Left lung (tissue), 10 donors: ENCODE data around the gene ZNF780A. TPM values are rescaled to one million over a fixed set of nuclear protein-coding genes. Genes with fewer than 3 reads are reported as not detected.
"Not testable (repeated sequence)": the region's sequence is repeated elsewhere in the genome, so short reads cannot be mapped to it uniquely, and the experiment has no call there.

Experiments
- ATAC-seq: fragments of 200-7000 bp; cut with Tn5 transposase; one replicate; pipeline ENCODE4 v1.9.1; 2020; ENCODE audit warnings: moderate library complexity
- DNase-seq, 4 donors: peaks; one replicate each; pipeline ENCODE4 v3.0.0-alpha.2; 2013 to 2020
- H3K27ac ChIP-seq, 2 donors: fragments of 200-600 bp; sonication (generic) in 1 of 2; one replicate each; pipeline versions ENCODE4 v1.5.0 to v1.8.0; 2020 to 2021
- H3K27me3 ChIP-seq, 2 donors: fragments of 200-600 bp; sonication (generic) in 1 of 2; one replicate each; pipeline versions ENCODE4 v1.5.0 to v1.8.0; 2020 to 2021
- H3K36me3 ChIP-seq, 2 donors: fragments of 200-600 bp; sonication (generic) in 1 of 2; one replicate each; pipeline versions ENCODE4 v1.5.0 to v1.8.0; 2020 to 2021
- H3K4me1 ChIP-seq, 2 donors: fragments of 200-600 bp; one replicate each; pipeline ENCODE4 v1.8.0; 2021
- H3K4me3 ChIP-seq, 2 donors: fragments of 200-600 bp; sonication (generic) in 1 of 2; one replicate each; pipeline versions ENCODE4 v1.5.0 to v1.8.0; 2020 to 2021; ENCODE audit warnings: mild to moderate bottlenecking in 1 of 2
- H3K9me3 ChIP-seq, 2 donors: fragments of 200-600 bp; sonication (generic) in 1 of 2; one replicate each; pipeline versions ENCODE4 v1.5.0 to v1.8.0; 2020 to 2021
- intact Hi-C, 2 donors: fragments of 100-400 bp; cut with DNase I; formaldehyde crosslinking; loops; one replicate each; pipeline versions ENCODE4 v1.11.2 to v1.14.2; 2022
- polyA plus RNA-seq, 6 donors: library from polyadenylated mRNA; unstranded; fragments of 120-200 nt; gene quantifications; one replicate each; pipeline ENCODE4 v1.2.1, GENCODE V29; 2013; ENCODE audit not compliant: insufficient read length in 6 of 6
- total RNA-seq, 2 donors: library from RNA; stranded (reverse); fragmentation: NEBNext Ultra II Directional; extraction: Animal tissue kit (Norgen Biotek cat#: 25700); gene quantifications; one replicate each; pipeline ENCODE4 v1.2.1, GENCODE V29; 2021
- TF ChIP-seq, protein P1 (sequence below), 2 donors: fragments of 200-600 bp; sonication (generic) in 1 of 2; IDR thresholded peaks; one replicate each; pipeline versions ENCODE4 v1.5.0 to v1.8.0; 2021; ENCODE audit warnings: antibody characterized with exemption in 2 of 2
- donor health status: DM: no; HTN: yes; CAD: no.
- donor health status: DM: no; HTN: no; CAD: no.

ZNF780A gene
- total and polyA plus RNA-seq, 8 donors, result 14.7 to 21.2 (median 18.5) TPM

DNA sequence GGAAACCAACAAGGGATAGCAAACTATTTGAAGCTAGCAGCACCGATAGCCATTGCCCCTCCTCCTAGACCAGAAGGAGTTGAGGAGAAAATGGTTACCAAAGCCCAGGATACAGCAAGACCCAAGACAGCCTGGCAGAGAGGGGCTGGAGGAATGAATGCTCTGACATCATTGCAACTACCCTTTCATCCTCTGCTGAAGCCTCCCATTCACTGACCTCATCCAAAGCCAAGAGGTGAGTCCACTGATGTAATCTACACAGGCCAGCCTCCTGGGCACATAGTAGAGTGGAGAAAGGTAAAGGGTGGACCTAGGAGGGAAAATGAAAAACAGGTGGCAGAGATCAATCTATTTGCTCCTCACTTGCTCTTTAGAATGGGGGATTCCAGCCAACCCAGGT lies 42.7 kb upstream of the ZNF780A start:
- no peak for ATAC-seq
- intact Hi-C loops, result loop anchor here in 1 of 2 donors (10.0 kb wide), 1 partner anchor 81 kb away; the partner anchor contains the start of gene TTC9B
- Histone ChIP-seq H3K36me3 (no peaks in the 10 kb centered on the region), H3K9me3 (no peaks in the 10 kb centered on the region), H3K27ac (no peak overlapping the region), H3K4me1 (no peaks in the 10 kb centered on the region), H3K27me3 (peaks cover 0 to 53% of the 10 kb centered on the region in 2 donors), H3K4me3 (no peak overlapping the region)
- no peak for DNase-seq
- TF ChIP-seq, protein P1, sequence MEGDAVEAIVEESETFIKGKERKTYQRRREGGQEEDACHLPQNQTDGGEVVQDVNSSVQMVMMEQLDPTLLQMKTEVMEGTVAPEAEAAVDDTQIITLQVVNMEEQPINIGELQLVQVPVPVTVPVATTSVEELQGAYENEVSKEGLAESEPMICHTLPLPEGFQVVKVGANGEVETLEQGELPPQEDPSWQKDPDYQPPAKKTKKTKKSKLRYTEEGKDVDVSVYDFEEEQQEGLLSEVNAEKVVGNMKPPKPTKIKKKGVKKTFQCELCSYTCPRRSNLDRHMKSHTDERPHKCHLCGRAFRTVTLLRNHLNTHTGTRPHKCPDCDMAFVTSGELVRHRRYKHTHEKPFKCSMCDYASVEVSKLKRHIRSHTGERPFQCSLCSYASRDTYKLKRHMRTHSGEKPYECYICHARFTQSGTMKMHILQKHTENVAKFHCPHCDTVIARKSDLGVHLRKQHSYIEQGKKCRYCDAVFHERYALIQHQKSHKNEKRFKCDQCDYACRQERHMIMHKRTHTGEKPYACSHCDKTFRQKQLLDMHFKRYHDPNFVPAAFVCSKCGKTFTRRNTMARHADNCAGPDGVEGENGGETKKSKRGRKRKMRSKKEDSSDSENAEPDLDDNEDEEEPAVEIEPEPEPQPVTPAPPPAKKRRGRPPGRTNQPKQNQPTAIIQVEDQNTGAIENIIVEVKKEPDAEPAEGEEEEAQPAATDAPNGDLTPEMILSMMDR (IDR thresholded peaks at IDR 0.05), result no peak

DNA sequence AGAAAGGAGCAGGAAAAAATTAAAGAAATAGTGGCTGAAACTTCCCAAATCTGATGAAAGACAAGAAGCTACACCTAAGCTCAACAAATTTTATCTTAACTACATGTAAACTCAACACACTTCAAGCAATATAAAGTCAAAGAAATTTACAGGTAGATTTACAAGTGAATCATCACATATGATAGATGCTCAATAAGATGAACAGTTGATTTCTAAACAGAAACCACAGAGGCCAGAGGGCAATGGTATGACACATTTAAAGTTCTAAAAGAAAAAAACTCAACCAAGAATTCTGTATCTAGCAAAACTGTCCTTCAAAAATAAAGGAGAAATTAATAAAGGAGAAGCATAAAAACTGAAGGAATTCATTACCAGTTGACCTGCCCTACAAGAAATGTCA lies 39.3 kb upstream of the ZNF780A start:
- intact Hi-C loops, result loop anchor here in 1 of 2 donors (10.0 kb wide), 1 partner anchor 85 kb away; the partner anchor contains the start of gene TTC9B
- Histone ChIP-seq H3K36me3 (no peaks in the 10 kb centered on the region), H3K4me1 (no peaks in the 10 kb centered on the region), H3K27me3 (peaks cover 0 to 60% of the 10 kb centered on the region in 2 donors), H3K4me3 (no peak overlapping the region), H3K27ac (no peak overlapping the region), H3K9me3 (no peaks in the 10 kb centered on the region)
- ATAC-seq (no peak), DNase-seq (no peak)
- TF ChIP-seq, protein P1 (IDR thresholded peaks at IDR 0.05), result no peak

DNA sequence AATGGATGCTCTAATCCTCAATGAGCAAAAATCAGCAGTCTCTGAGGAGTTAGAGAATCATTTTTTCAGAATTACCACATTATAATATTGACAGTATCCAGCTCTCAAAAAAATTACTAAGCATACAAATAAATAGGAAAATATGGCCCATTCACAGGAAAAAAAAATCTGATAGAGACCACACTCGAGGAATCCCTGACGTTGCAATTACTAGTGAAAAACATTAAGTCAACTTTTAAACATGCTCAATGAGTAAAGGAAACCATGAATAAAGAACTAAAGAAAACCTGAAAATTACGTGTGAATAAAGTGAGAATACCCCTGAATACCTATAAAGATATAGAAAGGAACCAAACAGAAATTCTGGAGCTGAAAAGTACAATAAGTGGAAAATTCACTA lies 38.7 kb upstream of the ZNF780A start:
- Histone ChIP-seq H3K4me1 (no peaks in the 10 kb centered on the region), H3K4me3 (no peak overlapping the region), H3K27me3 (peaks cover 0 to 54% of the 10 kb centered on the region in 2 donors), H3K9me3 (no peaks in the 10 kb centered on the region), H3K36me3 (no peaks in the 10 kb centered on the region), H3K27ac (no peak overlapping the region)
- intact Hi-C loops, result no loop called here
- DNase-seq (no peak), ATAC-seq (no peak)
- TF ChIP-seq, protein P1 (IDR thresholded peaks at IDR 0.05), result no peak

GRCh38 chr19:40128991-40129390 lies 38.2 kb upstream of the ZNF780A start:
- Histone ChIP-seq H3K36me3 (no peaks in the 10 kb centered on the region), H3K9me3 (no peaks in the 10 kb centered on the region), H3K27ac (no peak overlapping the region), H3K4me1 (no peaks in the 10 kb centered on the region), H3K4me3 (no peak overlapping the region), H3K27me3 (peaks cover 0 to 51% of the 10 kb centered on the region in 2 donors)
- TF ChIP-seq, protein P1 (IDR thresholded peaks at IDR 0.05), result no peak
- intact Hi-C loops, result no loop called here
- no peak for ATAC-seq
- no peak for DNase-seq

DNA sequence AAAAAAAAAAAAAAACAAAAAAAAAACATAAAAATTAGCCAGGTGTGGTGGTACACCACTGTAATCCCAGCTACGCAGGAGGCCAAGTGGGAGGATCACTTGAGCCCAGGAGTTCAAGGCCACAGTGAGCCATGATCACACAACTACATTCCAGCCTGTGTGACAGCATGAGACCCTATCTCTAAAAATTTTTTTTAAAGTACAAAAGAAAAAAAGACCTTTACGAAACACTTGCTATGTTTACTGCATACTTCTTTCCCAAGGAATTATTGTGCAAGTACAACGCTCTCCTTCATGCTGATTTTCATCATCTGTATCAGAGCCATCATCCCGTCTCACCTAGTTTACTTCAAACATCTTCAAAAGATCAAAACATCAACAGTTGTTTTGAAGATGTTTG lies 28.6 kb upstream of the ZNF780A start:
- intact Hi-C loops, result no loop called here
- Histone ChIP-seq H3K27me3 (no peaks in the 10 kb centered on the region), H3K4me3 (no peak overlapping the region), H3K9me3 (no peaks in the 10 kb centered on the region), H3K27ac (no peak overlapping the region), H3K36me3 (no peaks in the 10 kb centered on the region), H3K4me1 (no peaks in the 10 kb centered on the region)
- DNase-seq (no peak), ATAC-seq (no peak)
- TF ChIP-seq, protein P1 (IDR thresholded peaks at IDR 0.05), result no peak

DNA sequence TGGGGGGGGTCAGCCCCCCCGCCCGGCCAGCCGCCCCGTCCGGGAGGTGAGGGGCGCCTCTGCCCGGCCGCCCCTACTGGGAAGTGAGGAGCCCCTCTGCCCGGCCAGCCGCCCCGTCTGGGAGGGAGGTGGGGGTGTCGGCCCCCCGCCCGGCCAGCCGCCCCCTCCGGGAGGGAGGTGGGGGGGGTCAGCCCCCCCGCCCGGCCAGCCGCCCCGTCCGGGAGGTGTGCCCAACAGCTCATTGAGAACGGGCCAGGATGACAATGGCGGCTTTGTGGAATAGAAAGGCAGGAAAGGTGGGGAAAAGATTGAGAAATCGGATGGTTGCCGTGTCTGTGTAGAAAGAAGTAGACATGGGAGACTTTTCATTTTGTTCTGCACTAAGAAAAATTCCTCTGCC lies 27.9 kb upstream of the ZNF780A start:
- H3K4me3 ChIP-seq, DNase-seq, H3K27ac ChIP-seq, ATAC-seq, H3K4me1 ChIP-seq, intact Hi-C loops, H3K36me3 ChIP-seq, H3K27me3 ChIP-seq, H3K9me3 ChIP-seq: not testable (repeated sequence)
